ENCODE measurements around the gene CCNA1.

The CCNA1 gene

DNA sequence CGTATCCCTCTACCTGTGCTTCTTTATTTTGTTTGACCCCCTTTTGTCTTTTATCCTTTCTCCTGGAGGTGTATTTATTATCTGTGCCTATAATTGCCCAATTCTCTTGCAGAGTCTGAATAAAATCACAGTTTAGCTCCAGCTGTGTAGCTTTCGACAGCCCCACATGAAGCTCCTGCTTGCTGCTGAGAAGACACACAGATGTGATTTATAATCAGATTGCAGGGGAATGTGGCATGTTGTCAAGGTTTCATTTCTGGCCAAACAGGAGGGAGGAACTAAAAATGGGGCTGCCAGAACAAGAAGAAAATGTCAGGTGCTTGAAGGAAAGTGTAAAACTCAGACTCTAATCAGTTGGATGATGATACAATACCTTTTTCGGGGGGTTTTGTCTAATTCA, 22.7 kb downstream of the CCNA1 start:
- DNase-seq, result no peak

DNA sequence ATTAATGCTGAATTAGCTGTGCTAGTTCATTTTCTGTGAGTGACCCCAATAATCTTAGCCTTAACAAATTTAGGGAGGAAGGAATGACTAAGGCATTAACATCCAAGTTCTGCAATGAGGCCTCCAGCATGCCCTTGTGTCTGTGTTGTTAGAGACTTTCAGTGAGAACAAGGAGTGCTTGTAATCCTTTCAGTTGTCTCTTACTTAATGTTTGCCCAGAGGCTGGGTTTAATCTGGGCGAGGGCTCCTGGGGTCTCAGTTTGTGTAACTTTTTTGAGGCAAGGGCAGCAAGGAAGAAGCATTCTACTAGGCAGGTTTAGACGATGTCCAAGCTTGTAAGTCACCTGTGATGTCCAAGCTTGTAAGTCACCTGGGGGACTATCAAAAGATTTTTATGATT, 24.3 kb downstream of the CCNA1 start:
- no peak for DNase-seq

DNA sequence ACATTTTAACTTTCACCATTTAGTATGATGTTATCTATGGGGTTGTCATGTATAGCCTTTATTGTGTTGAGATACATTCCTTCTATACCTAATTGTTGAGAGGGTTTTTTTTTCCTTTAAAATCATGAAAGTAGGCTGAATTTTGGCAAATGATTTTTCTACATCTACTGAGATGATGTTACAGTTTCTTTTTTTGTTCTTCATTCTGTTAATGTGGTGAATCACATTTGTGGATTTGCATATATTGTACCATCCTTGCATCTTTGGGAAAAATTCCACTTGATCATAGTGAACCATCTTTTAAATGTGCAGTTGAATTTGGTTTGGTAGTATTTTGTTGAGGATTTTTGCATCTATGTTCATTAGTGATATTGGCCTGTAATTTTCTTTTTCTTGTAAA, 29.2 kb downstream of the CCNA1 start:
- no peak for DNase-seq

DNA sequence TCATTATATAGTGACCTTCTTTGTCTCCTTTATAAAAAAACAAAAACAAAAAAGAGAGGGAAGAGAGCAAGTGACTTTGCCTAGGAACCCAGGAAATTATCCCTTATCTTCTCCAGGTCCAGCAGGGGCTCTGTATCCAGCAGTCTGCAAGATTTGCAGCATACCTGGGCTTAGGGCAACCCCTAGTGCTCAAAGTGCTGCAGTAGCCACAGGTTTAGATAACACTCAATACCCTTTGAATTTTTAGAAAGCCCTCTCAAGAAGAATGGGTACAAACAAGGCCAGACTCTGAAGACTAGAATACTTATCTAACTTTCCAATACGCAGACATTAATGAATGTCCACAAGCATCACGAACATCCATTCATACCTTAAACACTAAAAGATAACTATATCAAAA, 43.2 kb downstream of the CCNA1 start:
- DNase-seq, result no peak

DNA sequence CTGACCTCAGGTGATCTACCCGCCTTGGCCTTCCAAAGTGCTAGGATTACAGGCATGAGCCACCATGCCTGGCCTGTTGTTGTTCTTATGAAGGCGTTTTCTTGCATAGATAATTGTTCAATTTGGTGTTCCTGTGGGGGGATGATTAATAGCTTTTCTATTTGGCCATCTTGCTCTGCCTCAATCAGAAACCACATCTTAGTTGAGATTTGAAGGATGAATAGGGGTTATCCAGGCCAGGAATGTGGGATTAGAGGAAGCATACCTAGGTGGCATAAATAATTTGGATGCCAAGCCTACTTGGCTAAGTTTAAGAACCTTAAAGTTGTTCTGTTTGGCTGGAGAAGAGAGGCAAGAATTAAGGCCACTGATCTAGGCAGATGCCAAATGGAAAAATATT, 44.4 kb downstream of the CCNA1 start:
- DNase-seq, result no peak

DNA sequence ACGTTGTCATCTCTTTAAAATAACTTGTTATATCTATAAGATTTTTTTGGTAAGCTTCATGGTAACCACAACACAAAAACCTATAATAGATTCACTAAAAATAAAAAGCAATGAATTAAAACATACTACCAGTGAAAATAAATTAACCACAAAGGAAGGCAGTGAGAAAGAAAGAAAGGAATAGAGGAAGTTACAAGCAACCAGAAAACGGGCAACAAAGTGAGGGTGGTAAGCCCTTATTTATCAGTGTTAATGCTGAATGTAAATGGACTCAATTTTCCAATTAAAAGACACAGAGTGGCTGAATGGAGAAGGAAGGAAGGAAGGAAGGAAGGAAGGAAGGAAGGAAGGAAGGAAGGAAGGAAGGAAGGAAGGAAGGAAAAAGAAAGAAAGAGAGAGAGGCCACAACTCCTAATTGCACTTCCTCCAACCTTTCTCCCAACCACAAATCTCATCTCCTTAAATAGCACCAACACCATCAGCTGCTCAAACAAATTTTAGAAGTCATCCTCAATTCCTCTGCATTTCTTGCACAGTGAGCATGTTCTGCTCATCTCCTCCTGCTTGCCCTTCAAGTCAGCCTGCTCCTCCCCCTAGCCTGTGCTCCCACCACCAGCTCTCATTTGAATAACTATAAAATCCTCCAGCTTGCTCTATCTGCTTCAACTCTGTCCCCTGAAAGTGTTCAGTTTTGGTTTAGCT, 48.6 kb downstream of the CCNA1 start:
- no peak for DNase-seq

DNA sequence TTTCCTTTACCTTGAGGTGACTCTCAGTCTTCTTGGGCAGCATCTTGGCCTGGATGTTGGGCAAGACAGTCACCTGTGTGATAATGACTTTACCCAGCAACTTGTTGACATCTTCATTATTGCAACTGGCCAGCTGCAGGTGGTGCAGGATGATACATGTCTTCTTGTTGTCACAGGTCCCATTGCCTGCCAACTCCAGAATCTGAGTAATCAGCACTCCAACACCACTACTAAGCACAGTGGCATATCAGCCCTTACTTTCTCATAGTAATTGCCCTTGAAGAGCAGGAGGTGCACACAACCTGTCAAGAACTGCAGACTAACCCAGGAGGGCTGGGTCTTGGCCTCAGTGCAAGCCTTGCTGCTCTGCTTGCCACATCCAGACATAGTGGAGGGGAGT, 57.8 kb downstream of the CCNA1 start:
- no peak for DNase-seq
